GM13977 (cell line): ENCODE measurements around the gene TNFSF15.
"Not testable (repeated sequence)": the region's sequence is repeated elsewhere in the genome, so short reads cannot be mapped to it uniquely, and the experiment has no call there.

Experiments used
- DNase-seq: peaks from one replicate; pipeline ENCODE4 v3.0.0; 2012; ENCODE audit warnings: low spot score
- in situ Hi-C: fragments of 300-500 bp; cut with MboI; formaldehyde crosslinking; loops from one replicate; pipeline ENCODE4 v1.12.0; 2022; ENCODE audit warnings: low sequenced_read_pairs, low pct_unique_long_range_greater_than_20kb, mixed read lengths, inconsistent platforms; ENCODE audit not compliant: unreplicated experiment
- TF ChIP-seq, protein P1 (sequence below): IDR thresholded peaks from 2 replicates; pipeline ENCODE4 v1.5.1; 2012; ENCODE audit warnings: mild to moderate bottlenecking, control low read depth; ENCODE audit not compliant: insufficient read depth; ENCODE audit errors: extremely low read depth, missing control alignments

Gene TNFSF15

DNA sequence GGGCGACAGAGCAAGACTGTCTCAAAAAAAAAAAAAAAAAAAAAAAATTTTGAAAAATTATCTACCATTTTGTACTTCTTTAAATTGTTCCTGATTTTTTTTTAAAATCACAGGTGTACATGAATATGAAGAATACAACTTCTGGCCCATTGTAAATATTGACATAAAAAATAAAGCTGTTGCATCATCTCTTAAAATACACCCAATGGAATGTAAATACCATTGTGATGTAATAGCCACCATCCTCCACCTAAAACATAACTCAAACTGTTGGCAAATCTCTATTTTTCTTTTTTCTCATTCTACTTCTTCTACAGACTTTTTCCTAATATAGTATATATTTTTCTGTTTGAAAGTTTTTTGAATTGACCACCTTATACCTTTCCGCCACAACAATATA lies 62.9 kb downstream of the TNFSF15 start:
- no peak for DNase-seq
- in situ Hi-C loops = loop anchor here (10.0 kb wide), 1 partner anchor 162 kb away; no protein-coding TSS in a partner anchor
- TF ChIP-seq, protein P1, sequence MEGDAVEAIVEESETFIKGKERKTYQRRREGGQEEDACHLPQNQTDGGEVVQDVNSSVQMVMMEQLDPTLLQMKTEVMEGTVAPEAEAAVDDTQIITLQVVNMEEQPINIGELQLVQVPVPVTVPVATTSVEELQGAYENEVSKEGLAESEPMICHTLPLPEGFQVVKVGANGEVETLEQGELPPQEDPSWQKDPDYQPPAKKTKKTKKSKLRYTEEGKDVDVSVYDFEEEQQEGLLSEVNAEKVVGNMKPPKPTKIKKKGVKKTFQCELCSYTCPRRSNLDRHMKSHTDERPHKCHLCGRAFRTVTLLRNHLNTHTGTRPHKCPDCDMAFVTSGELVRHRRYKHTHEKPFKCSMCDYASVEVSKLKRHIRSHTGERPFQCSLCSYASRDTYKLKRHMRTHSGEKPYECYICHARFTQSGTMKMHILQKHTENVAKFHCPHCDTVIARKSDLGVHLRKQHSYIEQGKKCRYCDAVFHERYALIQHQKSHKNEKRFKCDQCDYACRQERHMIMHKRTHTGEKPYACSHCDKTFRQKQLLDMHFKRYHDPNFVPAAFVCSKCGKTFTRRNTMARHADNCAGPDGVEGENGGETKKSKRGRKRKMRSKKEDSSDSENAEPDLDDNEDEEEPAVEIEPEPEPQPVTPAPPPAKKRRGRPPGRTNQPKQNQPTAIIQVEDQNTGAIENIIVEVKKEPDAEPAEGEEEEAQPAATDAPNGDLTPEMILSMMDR = no peak

DNA sequence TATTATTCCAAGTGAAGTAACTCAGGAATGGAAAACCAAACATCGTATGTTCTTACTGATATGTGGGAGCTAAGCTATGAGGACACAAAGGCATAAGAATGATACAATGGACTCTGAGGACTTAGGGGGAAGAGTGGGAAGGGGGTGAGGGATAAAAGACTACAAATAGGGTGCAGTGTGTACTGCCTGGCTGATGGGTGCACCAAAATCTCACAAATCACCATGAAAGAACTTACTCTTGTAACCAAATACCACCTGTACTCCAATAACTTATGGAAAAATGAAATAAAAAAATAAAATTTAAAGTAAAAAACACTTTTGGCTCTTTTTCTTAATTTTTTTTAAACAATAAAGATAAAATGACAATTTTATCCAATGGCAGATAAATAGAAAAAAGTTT lies 64.3 kb downstream of the TNFSF15 start:
- TF ChIP-seq, protein P1 = peak; percentile 32
- in situ Hi-C loops = loop anchor here (10.0 kb wide), 1 partner anchor 163 kb away; no protein-coding TSS in a partner anchor
- not testable (repeated sequence) for DNase-seq

DNA sequence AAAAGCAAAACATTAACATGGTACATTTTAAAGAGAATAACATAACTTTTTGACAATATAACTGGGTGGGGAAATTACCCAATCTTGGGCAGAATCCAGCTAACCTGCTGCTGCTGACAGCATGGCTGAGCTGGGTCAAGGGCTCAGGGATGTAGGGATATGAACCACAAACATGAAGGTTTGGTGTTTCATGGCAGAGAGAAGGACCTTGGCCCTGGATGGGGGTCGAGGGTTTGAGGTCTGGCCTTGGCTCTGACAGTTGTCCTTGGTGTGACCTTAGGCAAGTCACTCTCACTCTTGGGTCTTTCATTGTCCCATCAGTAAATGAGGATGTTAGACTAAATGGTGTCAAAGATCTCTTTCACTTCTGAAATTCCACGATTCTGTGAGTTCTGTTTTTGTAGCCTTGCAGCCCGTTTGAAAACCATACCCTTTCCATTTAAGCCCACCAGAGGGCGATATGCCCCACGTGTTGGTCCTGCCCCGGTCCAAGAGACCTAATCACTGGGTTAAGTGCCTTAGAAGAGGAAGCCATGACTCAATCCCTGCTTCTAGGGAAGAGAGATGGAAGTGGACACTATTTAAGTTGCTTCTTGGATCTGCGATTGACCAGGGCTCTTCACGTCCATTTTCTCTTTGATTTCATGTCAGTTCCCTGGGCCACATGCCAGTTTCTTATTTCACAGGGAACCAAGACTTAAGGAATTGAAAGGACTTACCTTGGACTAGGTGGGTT lies 67.1 kb downstream of the TNFSF15 start:
- in situ Hi-C loops = no loop called here
- TF ChIP-seq, protein P1 = peak; percentile 77
- peak; percentile 66 for DNase-seq

DNA sequence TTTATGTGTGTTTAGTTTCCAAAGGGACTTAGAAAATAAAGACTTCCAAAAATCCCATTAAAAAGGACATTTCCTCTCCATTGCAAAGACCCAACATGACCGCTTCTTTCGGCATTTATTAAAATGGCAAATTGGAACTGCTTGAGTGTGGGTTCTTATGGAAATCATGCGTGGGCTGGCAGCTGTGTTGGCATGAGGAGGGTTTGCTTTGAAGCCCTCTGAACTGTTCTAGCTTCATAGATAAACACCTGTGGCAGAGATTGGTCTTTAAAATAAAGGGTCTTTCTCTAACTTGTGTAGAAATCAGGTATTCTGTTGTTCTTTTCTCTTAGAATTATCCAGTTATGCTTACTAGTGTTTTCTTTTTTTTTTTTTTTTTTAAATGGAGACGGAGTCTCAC lies 68.0 kb downstream of the TNFSF15 start:
- TF ChIP-seq, protein P1 = no peak
- no peak for DNase-seq
- in situ Hi-C loops = no loop called here

DNA sequence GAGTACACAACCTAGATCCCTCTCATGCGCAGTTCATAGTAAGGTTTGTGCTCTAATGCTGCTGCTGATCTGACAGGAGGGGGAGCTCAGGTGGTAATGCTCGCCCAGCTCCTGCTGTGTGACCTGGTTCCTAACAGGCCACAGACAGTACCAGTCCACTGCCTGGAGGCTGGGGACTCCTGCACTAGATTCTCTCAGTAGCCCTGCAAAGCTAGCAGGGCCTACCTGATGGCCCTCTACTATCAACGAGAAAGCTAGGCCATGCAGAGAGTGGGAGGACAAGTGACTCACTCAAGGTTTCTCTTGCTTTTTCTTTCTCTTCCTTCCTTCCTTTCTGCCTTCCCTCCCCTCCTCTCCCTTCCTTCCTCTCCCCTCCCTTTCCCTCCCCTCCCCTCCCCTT lies 68.7 kb downstream of the TNFSF15 start:
- TF ChIP-seq, protein P1 = no peak
- no peak for DNase-seq
- in situ Hi-C loops = no loop called here

DNA sequence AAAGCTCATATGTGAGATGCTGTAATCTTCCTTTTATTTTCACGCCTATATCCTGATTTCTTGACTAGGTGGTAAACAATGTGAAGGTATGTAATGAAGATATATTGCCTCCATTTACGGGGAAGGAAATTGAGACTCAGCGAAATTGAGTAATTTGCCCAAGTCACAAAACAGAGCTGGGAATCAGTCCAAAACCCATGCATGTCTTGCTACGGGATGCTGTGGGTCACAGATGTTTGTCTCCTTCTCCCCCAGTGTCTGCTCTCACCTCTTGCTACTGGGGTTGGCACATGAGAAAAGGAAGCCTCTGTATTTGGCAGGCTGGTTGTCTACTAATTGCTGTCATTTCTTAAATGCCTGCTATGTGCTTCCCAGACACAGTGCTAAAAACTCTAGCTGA lies 70.1 kb downstream of the TNFSF15 start:
- TF ChIP-seq, protein P1 = no peak
- DNase-seq = no peak
- in situ Hi-C loops = no loop called here

DNA sequence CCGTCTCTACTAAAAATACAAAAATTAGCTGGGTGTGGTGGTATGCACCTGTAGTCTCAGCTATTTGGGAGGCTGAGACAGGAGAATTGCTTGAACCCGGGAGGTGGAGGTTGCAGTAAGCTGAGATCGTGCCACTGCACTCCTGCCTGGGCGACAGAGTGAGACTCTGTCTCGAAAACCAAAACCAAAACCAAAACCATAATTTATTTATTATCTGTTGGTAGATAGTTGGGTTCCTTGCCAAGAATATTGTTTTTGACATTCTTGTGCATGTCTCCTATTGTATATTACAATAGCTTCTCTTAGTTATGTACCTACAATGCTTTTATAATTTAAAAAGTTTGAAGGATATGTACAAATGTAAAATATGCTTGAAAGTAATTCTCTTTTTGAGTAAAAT lies 70.7 kb downstream of the TNFSF15 start:
- in situ Hi-C loops, DNase-seq: not testable (repeated sequence)
